ENCODE measurements around the gene TAL1.
A peak's percentile ranks its signal among the peaks of the same experiment; 100 is the strongest.

Gene TAL1

GRCh38 chr1:47184090-47184821 is 47.8 kb downstream of the TAL1 start:
- no peaks in the 10 kb centered on the region for H3K27me3 ChIP-seq
- no peak for DNase-seq
- no peaks in the 10 kb centered on the region for H3K36me3 ChIP-seq
- H3K4me3 ChIP-seq (ENCODE audit: low read depth, low read length): no peak overlapping the region
- no peaks in the 10 kb centered on the region for H3K9me3 ChIP-seq
- TF ChIP-seq CTCF (IDR thresholded peaks at IDR 0.05; ENCODE audit: low read depth, low read length): no peak
- H3K4me1 ChIP-seq: no peaks in the 10 kb centered on the region

GRCh38 chr1:47183308-47184089 is 48.5 kb downstream of the TAL1 start:
- Histone ChIP-seq H3K27me3 (no peaks in the 10 kb centered on the region), H3K9me3 (no peaks in the 10 kb centered on the region), H3K4me3 (ENCODE audit: low read depth, low read length) (no peak overlapping the region), H3K36me3 (no peaks in the 10 kb centered on the region), H3K4me1 (no peaks in the 10 kb centered on the region)
- no peak for TF ChIP-seq CTCF (IDR thresholded peaks at IDR 0.05; ENCODE audit: low read depth, low read length)
- DNase-seq: no peak

GRCh38 chr1:47182676-47183235 is 49.3 kb downstream of the TAL1 start:
- Histone ChIP-seq H3K9me3 (no peaks in the 10 kb centered on the region), H3K36me3 (no peaks in the 10 kb centered on the region), H3K4me1 (no peaks in the 10 kb centered on the region), H3K27me3 (no peaks in the 10 kb centered on the region), H3K4me3 (ENCODE audit: low read depth, low read length) (no peak overlapping the region)
- no peak for TF ChIP-seq CTCF (IDR thresholded peaks at IDR 0.05; ENCODE audit: low read depth, low read length)
- no peak for DNase-seq

DNA sequence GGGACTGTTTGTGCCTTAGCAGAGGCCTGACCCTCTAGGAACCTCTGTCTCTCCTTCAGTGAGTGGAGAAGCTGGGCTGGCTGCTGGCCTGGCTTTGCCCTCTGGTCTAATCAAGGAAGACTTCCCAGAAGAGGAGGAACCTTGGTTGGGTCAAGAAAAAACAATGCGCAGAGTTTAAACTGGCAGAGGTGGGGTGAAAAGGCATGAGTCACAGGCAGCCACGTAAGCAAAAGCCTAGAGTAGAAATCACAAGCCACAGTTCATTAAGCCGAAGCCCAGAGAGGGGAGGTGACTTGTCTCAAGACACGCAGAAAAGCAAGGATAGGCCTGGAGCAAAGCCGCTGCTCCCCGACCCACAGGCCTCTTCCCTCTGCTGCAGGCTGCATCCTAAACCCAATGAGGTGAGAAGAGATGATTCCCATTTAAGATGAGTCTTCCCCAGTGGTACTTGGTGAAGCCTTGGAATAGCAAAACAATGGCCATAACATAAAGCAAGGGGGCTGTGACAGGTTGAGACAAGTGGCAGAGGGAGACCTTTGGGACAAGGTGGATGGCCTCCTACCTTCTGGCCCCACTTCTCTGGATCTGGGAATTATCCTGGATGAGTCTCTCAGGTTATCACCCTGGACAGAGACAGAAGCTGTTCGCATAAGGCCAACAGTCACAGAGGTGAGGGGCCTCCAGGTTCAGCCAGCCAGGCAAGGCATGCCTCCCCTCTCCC is 49.9 kb downstream of the TAL1 start:
- Histone ChIP-seq H3K9me3 (no peaks in the 10 kb centered on the region), H3K4me3 (ENCODE audit: low read depth, low read length) (no peak overlapping the region), H3K36me3 (no peaks in the 10 kb centered on the region), H3K27me3 (no peaks in the 10 kb centered on the region), H3K4me1 (no peaks in the 10 kb centered on the region)
- TF ChIP-seq CTCF (IDR thresholded peaks at IDR 0.05; ENCODE audit: low read depth, low read length): no peak
- DNase-seq: no peak

GRCh38 chr1:47181095-47181954 is 50.7 kb downstream of the TAL1 start:
- TF ChIP-seq CTCF (IDR thresholded peaks at IDR 0.05; ENCODE audit: low read depth, low read length): no peak

More at GRCh38 chr1:47181095-47181954, 50.7 kb downstream of the TAL1 start:
- Histone ChIP-seq H3K4me3 (ENCODE audit: low read depth, low read length) (no peak overlapping the region), H3K36me3 (no peaks in the 10 kb centered on the region), H3K4me1 (no peaks in the 10 kb centered on the region), H3K27me3 (no peaks in the 10 kb centered on the region), H3K9me3 (no peaks in the 10 kb centered on the region)
- DNase-seq: peak; percentile 28

All from BE2C (cell line).